ENCODE data around the gene NTSR1.

DNA sequence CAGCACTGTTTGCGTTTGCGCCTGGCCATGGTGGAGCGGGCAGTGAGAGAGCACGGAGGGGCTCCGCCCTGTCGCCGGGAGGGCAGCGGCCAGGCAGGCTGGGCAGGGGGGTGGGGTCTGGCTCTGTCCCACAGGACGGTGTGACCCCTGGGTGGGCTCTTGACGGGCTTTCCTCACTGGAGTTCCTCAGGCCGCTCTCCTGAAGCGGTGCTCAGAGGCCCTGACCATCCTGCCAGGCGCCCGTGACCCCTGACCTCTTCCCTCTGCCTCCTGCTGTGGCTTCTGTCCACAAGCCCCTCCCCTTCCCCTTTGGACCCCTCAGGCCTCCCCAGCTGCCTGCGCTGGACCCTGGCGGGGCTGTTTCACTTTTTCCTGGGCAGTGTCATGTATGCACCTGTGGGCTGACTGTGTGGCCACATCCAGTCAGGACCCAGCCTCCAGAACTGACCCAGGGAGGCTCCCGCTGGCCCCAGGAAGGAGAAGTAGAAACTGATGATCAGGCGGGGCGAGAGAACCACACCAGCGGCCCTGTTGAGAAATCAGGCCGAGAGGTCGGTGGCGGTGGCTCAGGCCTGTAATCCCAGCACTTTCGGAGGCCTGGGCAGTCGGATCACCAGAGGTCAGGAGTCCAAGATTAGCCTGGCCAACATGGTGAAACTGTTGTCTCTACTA is 97.2 kb downstream of the NTSR1 start:
- TF ChIP-seq CTCF (IDR thresholded peaks at IDR 0.05): no peak
- no peak for TF ChIP-seq POLR2A (IDR thresholded peaks at IDR 0.05)

Measured in heart left ventricle (tissue), 13 donors.